Thyroid gland (tissue), 4 donors: Measurements from ENCODE around the gene UBXN2A. TPM values are rescaled to one million over a fixed set of nuclear protein-coding genes. Genes with fewer than 3 reads are reported as not detected.

ENCODE experiments used
- DNase-seq, 2 donors: peaks; one replicate each; pipeline ENCODE4 v3.0.0-alpha.2; 2019
- H3K27ac ChIP-seq, 3 donors: fragments of 200-600 bp; sonication (generic); 1 replicate in 2 of 3; 2 replicates in 1 of 3; pipeline ENCODE4 v1.5.1; 2016 to 2019; ENCODE audit warnings: mild to moderate bottlenecking in 1 of 3, moderate library complexity in 1 of 3
- H3K27me3 ChIP-seq: fragments of 200-600 bp; sonication (generic); one replicate; pipeline ENCODE4 v1.5.1; 2019
- H3K36me3 ChIP-seq, 2 donors: fragments of 200-600 bp; sonication (generic); one replicate each; pipeline ENCODE4 v1.5.1; 2016 to 2019
- H3K4me1 ChIP-seq, 2 donors: fragments of 200-600 bp; sonication (generic); one replicate each; pipeline ENCODE4 v1.5.1; 2017 to 2019
- H3K4me3 ChIP-seq, 3 donors: fragments of 200-600 bp; sonication (generic); replicated peaks in 1 of 3; 1 replicate in 2 of 3; 2 replicates in 1 of 3; pipeline ENCODE4 v1.5.1; 2016; ENCODE audit warnings: mild to moderate bottlenecking in 1 of 3
- H3K9me3 ChIP-seq: fragments of 200-600 bp; sonication (generic); one replicate; pipeline ENCODE4 v1.5.1; 2017
- CTCF ChIP-seq, 6 experiments: fragments of 200-600 bp in 3 of 6; fragments of 450-650 bp in 3 of 6; sonication (generic) in 3 of 6; IDR thresholded peaks; one replicate each; pipeline ENCODE4 v1.5.1; 2016 to 2019; ENCODE audit warnings: antibody characterized with exemption in 6 of 6, mild to moderate bottlenecking in 2 of 6, inconsistent platforms in 1 of 6, moderate library complexity in 1 of 6
- POLR2A ChIP-seq, 2 donors: fragments of 450-650 bp; IDR thresholded peaks; one replicate each; pipeline ENCODE4 v1.6.1; 2017; ENCODE audit warnings: antibody characterized with exemption in 2 of 2, mild to moderate bottlenecking in 2 of 2, moderate library complexity in 1 of 2
- WGBS, 2 donors: methylation state at CpG; one replicate each; pipeline ENCODE4 v1.1.5; 2017; 5-methylcytosine and 5-hydroxymethylcytosine counted together
- intact Hi-C: fragments of 100-400 bp; cut with DNase I; formaldehyde crosslinking; loops from one replicate; pipeline ENCODE4 v1.15.1; 2023
- total RNA-seq, 4 donors: library from RNA; depleted of rRNA; stranded (reverse); fragments of >200 nt; gene quantifications; one replicate each; pipeline ENCODE4 v1.2.3, GENCODE V29; 2016

Gene UBXN2A
- total RNA-seq, 4 donors from 2014 or later, result 10.7 to 14.9 (median 13.7) TPM

- Histone ChIP-seq H3K27ac (peak overlapping the region; percentile 93 to 98 (median 97)), H3K4me1 (peaks cover 17 to 27% of the 10 kb centered on the region in 2 donors), H3K4me3 (peak overlapping the region; percentile 79 to 91 (median 88)), H3K9me3 (no peaks in the 10 kb centered on the region), H3K27me3 (no peaks in the 10 kb centered on the region), H3K36me3 (no peaks in the 10 kb centered on the region)
- DNase-seq, result peak; percentile 56 to 71
- 1 to 2% methylated on average over 10 to 13 of the region's 13 CpGs for WGBS, 2 donors
- peak in 1 of 2 donors; percentile 64 for TF ChIP-seq POLR2A (IDR thresholded peaks at IDR 0.05)
- TF ChIP-seq CTCF (IDR thresholded peaks at IDR 0.05), result peak in 1 of 6 experiments; percentile 3
- intact Hi-C loops, result no loop called here
Measured at GRCh38 chr2:23925702-23926289, 14.5 kb upstream of the UBXN2A start.

GRCh38 chr2:23926290-23926749, 13.9 kb upstream of the UBXN2A start:
- peak; percentile 48 for DNase-seq
- peaks cover 15 to 27% of the 10 kb centered on the region in 2 donors for H3K4me1 ChIP-seq
- H3K27ac ChIP-seq, result peak overlapping the region; percentile 93 to 98 (median 97)
- H3K27me3 ChIP-seq, result no peaks in the 10 kb centered on the region
- intact Hi-C loops, result no loop called here
- no peaks in the 10 kb centered on the region for H3K9me3 ChIP-seq
- peak overlapping the region; percentile 79 to 91 (median 88) for H3K4me3 ChIP-seq
- 1% methylated on average over 8 of the region's 39 CpGs; no CpG with 5 or more reads in 1 of the 2 donors for WGBS, 2 donors
- TF ChIP-seq CTCF (IDR thresholded peaks at IDR 0.05), result no peak
- no peak for TF ChIP-seq POLR2A (IDR thresholded peaks at IDR 0.05)
- no peaks in the 10 kb centered on the region for H3K36me3 ChIP-seq

GRCh38 chr2:23926750-23927571, 13.3 kb upstream of the UBXN2A start, which contains the start of gene ATAD2B:
Gene ATAD2B, minus strand, starts transcription at chr2:23927123. Its CDS starts 353 bp downstream, at chr2:23926770.
- TF ChIP-seq CTCF (IDR thresholded peaks at IDR 0.05) (peak; percentile 38 to 97 (median 89)), POLR2A (IDR thresholded peaks at IDR 0.05) (peak; percentile 35 to 94)
- intact Hi-C loops, result no loop called here
- WGBS, 2 donors, result 0 to 2% methylated on average over 21 to 25 of the region's 88 CpGs

GRCh38 chr2:23934259-23934658, 6.0 kb upstream of the UBXN2A start:
- DNase-seq, result no peak
- no peaks in the 10 kb centered on the region for H3K4me1 ChIP-seq
- TF ChIP-seq CTCF (IDR thresholded peaks at IDR 0.05), result no peak
- no peak for TF ChIP-seq POLR2A (IDR thresholded peaks at IDR 0.05)
- H3K4me3 ChIP-seq, result no peak overlapping the region
- H3K27ac ChIP-seq, result no peak overlapping the region
- H3K27me3 ChIP-seq, result no peaks in the 10 kb centered on the region
- no peaks in the 10 kb centered on the region for H3K36me3 ChIP-seq
- 71 to 80% methylated on average over 1 of the region's 1 CpG for WGBS, 2 donors
- no peaks in the 10 kb centered on the region for H3K9me3 ChIP-seq
- intact Hi-C loops, result loop anchor here (10.0 kb wide), 1 partner anchor 141 kb away; the partner anchor contains the start of gene SF3B6

More at GRCh38 chr2:23926750-23927571, 13.3 kb upstream of the UBXN2A start, which contains the start of gene ATAD2B:
- no peaks in the 10 kb centered on the region for H3K9me3 ChIP-seq
- H3K27ac ChIP-seq, result peak within 1 kb of the TSS; percentile 93 to 98 (median 97)
- DNase-seq, result peak; percentile 90 to 92
- H3K4me3 ChIP-seq, result peak within 1 kb of the TSS; percentile 79 to 91 (median 88)
- H3K36me3 ChIP-seq, result no peaks in the 10 kb centered on the region
- peaks cover 13 to 21% of the 10 kb centered on the region in 2 donors for H3K4me1 ChIP-seq
- no peaks in the 10 kb centered on the region for H3K27me3 ChIP-seq
